ENCODE results near the gene AGAP1.

Gene AGAP1

DNA sequence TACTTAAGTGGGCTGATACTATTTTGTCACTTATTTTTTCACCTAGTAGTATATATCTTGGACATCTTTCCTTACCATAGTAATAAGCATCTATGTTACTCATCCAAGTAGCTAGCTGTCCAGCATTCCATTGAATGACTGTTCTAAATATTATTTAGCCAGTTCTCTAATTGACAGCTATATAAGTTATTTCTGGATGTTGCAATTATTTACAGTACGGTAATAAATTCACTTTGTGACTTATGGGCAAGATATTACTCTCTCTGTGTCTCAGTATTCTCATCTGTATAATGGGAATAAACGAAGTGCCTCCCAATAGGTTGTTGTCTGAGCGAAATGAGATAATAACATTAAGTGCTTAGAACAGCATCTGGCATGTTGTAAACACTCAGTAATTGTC, 46.6 kb upstream of the AGAP1 start:
- TF ChIP-seq SIN3A (IDR thresholded peaks at IDR 0.05; ENCODE audit: borderline replicate concordance, insufficient read depth, low read length) = no peak
- TF ChIP-seq TAF1 (IDR thresholded peaks at IDR 0.05; ENCODE audit: borderline replicate concordance, insufficient read depth, low read length) = no peak
- TF ChIP-seq FOXP2 (optimal IDR thresholded peaks at IDR 0.05; ENCODE audit: borderline replicate concordance, extremely low read depth, extremely low read length, insufficient read depth) = no peak
- no peak for TF ChIP-seq POLR2AphosphoS5 (IDR thresholded peaks at IDR 0.05; ENCODE audit: low read depth, low read length)

- TF ChIP-seq POLR2AphosphoS5 (IDR thresholded peaks at IDR 0.05; ENCODE audit: low read depth, low read length) = no peak
- no peak for TF ChIP-seq FOXP2 (optimal IDR thresholded peaks at IDR 0.05; ENCODE audit: borderline replicate concordance, extremely low read depth, extremely low read length, insufficient read depth)
Measured at GRCh38 chr2:235449568-235449967, 44.3 kb upstream of the AGAP1 start.

DNA sequence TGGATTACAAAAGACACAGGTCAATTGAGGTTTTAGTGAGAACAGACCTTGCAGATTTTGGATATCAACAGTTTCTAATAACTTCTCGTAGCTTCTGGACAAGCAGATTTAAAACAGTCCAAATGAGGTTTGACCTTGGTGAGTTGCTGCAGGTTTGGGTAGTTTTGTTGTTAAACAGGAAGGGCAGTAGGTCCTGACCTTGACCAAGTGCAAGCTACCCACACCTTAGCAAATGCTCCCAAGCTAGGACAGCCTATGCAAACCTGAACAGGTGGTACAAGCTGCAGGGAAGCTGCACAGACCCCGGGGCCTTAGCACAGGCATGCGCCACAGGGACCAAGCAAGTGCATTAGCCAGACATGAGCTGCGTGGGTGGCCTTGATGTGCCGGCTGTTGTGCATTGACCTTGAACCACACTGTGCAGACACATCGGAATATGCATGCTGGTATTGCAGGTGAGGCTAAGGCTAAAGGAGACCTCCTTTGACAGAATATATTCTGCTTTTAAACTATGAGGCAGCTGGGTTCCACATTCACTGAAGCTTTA, 40.2 kb upstream of the AGAP1 start:
- TF ChIP-seq TAF1 (IDR thresholded peaks at IDR 0.05; ENCODE audit: borderline replicate concordance, insufficient read depth, low read length) = no peak
- TF ChIP-seq FOXP2 (optimal IDR thresholded peaks at IDR 0.05; ENCODE audit: borderline replicate concordance, extremely low read depth, extremely low read length, insufficient read depth) = no peak
- TF ChIP-seq, protein P1, sequence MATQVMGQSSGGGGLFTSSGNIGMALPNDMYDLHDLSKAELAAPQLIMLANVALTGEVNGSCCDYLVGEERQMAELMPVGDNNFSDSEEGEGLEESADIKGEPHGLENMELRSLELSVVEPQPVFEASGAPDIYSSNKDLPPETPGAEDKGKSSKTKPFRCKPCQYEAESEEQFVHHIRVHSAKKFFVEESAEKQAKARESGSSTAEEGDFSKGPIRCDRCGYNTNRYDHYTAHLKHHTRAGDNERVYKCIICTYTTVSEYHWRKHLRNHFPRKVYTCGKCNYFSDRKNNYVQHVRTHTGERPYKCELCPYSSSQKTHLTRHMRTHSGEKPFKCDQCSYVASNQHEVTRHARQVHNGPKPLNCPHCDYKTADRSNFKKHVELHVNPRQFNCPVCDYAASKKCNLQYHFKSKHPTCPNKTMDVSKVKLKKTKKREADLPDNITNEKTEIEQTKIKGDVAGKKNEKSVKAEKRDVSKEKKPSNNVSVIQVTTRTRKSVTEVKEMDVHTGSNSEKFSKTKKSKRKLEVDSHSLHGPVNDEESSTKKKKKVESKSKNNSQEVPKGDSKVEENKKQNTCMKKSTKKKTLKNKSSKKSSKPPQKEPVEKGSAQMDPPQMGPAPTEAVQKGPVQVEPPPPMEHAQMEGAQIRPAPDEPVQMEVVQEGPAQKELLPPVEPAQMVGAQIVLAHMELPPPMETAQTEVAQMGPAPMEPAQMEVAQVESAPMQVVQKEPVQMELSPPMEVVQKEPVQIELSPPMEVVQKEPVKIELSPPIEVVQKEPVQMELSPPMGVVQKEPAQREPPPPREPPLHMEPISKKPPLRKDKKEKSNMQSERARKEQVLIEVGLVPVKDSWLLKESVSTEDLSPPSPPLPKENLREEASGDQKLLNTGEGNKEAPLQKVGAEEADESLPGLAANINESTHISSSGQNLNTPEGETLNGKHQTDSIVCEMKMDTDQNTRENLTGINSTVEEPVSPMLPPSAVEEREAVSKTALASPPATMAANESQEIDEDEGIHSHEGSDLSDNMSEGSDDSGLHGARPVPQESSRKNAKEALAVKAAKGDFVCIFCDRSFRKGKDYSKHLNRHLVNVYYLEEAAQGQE (IDR thresholded peaks at IDR 0.05; ENCODE audit: insufficient read depth in 1 of 2, low read depth in 2 of 2, low read length in 2 of 2) = no peak
- TF ChIP-seq SIN3A (IDR thresholded peaks at IDR 0.05; ENCODE audit: borderline replicate concordance, insufficient read depth, low read length) = no peak
- TF ChIP-seq POLR2AphosphoS5 (IDR thresholded peaks at IDR 0.05; ENCODE audit: low read depth, low read length) = no peak

- TF ChIP-seq, protein P1 (IDR thresholded peaks at IDR 0.05; ENCODE audit: insufficient read depth in 1 of 2, low read depth in 2 of 2, low read length in 2 of 2) = no peak
Measured at GRCh38 chr2:235458839-235459273, 35.0 kb upstream of the AGAP1 start.

DNA sequence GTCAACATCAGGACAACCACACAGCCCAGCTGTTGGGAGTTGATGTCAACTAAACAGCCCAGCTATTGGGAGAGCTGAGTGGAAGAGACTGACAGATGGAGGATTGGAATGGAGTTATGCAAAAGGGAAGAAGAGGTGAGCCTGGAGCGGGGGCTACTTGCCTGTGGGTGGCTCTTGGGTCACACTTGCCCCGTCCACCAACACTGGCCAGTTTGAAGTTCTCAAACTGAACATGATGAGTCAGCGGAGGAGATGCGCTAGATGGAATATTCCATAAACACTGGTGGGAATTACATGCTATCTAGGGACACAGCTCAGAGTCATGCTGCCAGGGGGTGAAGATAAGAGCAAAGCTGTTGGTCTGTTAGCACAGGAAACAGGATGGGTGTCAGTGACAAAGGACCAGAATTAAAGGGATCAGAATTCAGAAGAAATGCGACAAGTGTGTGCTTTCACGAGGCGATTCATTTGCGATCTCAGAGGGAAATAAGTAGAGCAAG, 33.2 kb upstream of the AGAP1 start:
- no peak for TF ChIP-seq TAF1 (IDR thresholded peaks at IDR 0.05; ENCODE audit: borderline replicate concordance, insufficient read depth, low read length)
- TF ChIP-seq POLR2AphosphoS5 (IDR thresholded peaks at IDR 0.05; ENCODE audit: low read depth, low read length) = no peak
- no peak for TF ChIP-seq FOXP2 (optimal IDR thresholded peaks at IDR 0.05; ENCODE audit: borderline replicate concordance, extremely low read depth, extremely low read length, insufficient read depth)
- TF ChIP-seq, protein P1 (IDR thresholded peaks at IDR 0.05; ENCODE audit: insufficient read depth in 1 of 2, low read depth in 2 of 2, low read length in 2 of 2) = no peak
- TF ChIP-seq SIN3A (IDR thresholded peaks at IDR 0.05; ENCODE audit: borderline replicate concordance, insufficient read depth, low read length) = no peak

DNA sequence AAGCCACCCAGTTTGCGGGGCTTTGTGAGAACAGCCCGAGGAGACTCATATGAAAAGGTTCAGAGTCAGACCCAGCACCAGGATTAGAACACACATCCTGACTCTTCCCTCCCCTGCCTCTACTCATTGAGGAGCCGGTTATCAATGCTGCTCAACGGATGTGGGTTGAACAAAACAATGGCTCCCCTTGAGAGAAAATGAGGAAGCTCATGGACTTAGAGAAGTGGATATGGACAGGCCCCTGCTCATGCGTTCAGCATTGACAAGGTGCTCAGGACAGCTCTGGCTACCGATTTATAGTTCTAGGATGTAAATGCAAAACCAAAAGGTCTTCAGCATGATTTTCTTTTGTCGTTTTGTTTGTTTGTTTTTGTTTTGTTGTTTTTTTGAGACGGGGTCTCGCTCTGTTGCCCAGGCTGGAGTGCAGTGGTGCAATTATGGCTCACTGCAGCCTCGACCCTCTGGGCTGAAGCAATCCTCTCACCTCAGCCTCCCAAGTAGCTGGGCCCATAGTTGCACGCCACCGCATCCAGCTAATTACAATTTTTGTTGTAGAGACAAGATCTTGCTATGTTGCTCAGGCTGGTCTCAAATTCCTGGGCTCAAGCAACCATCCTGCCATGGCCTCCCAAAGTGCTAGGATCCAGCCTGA, 32.0 kb upstream of the AGAP1 start:
- TF ChIP-seq POLR2AphosphoS5 (IDR thresholded peaks at IDR 0.05; ENCODE audit: low read depth, low read length) (no peak), SIN3A (IDR thresholded peaks at IDR 0.05; ENCODE audit: borderline replicate concordance, insufficient read depth, low read length) (no peak), TAF1 (IDR thresholded peaks at IDR 0.05; ENCODE audit: borderline replicate concordance, insufficient read depth, low read length) (no peak), FOXP2 (optimal IDR thresholded peaks at IDR 0.05; ENCODE audit: borderline replicate concordance, extremely low read depth, extremely low read length, insufficient read depth) (no peak)
- TF ChIP-seq, protein P1 (IDR thresholded peaks at IDR 0.05; ENCODE audit: insufficient read depth in 1 of 2, low read depth in 2 of 2, low read length in 2 of 2) = no peak
